Esophagus squamous epithelium (tissue), 5 donors: ENCODE results near the gene MYH7. TPM values are rescaled to one million over a fixed set of nuclear protein-coding genes. Genes with fewer than 3 reads are reported as not detected.
"Not testable (repeated sequence)": the region's sequence is repeated elsewhere in the genome, so short reads cannot be mapped to it uniquely, and the experiment has no call there.

Source experiments
- DNase-seq: peaks from one replicate; lab custom pipeline; 2025; lab: John Stamatoyannopoulos, UW
- H3K27ac ChIP-seq, 4 donors: fragments of 200-600 bp; sonication (generic); one replicate each; pipeline ENCODE4 v1.5.1; 2016 to 2019; ENCODE audit warnings: mild to moderate bottlenecking in 1 of 4
- H3K27me3 ChIP-seq, 4 donors: fragments of 200-600 bp; sonication (generic); 1 replicate in 3 of 4; 2 replicates in 1 of 4; pipeline versions ENCODE4 v1.5.1 to v1.6.0; 2017 to 2021; ENCODE audit warnings: antibody characterized with exemption in 1 of 4
- H3K36me3 ChIP-seq, 3 donors: fragments of 200-600 bp; sonication (generic); one replicate each; pipeline ENCODE4 v1.5.1; 2016 to 2019
- H3K4me1 ChIP-seq, 3 donors: fragments of 200-600 bp; sonication (generic); one replicate each; pipeline ENCODE4 v1.5.1; 2017 to 2019
- H3K4me3 ChIP-seq, 4 donors: fragments of 200-600 bp; sonication (generic); 1 replicate in 3 of 4; 2 replicates in 1 of 4; pipeline ENCODE4 v1.5.1; 2016 to 2019; ENCODE audit warnings: mild to moderate bottlenecking in 2 of 4, moderate library complexity in 1 of 4
- H3K9me3 ChIP-seq, 3 donors: fragments of 200-600 bp; sonication (generic); one replicate each; pipeline ENCODE4 v1.5.1; 2016 to 2019
- POLR2A ChIP-seq, 4 donors: fragments of 450-650 bp; IDR thresholded peaks; one replicate each; pipeline ENCODE4 v1.6.1; 2017; ENCODE audit warnings: antibody characterized with exemption in 4 of 4, mild to moderate bottlenecking in 4 of 4, moderate library complexity in 3 of 4
- WGBS, 2 donors: methylation state at CpG; one replicate each; pipeline ENCODE4 v1.1.5; 2018; 5-methylcytosine and 5-hydroxymethylcytosine counted together
- intact Hi-C: fragments of 100-400 bp; cut with DNase I; formaldehyde crosslinking; loops from one replicate; pipeline ENCODE4 v1.15.0; 2022
- total RNA-seq, 4 donors: library from RNA; depleted of rRNA; stranded (reverse); fragments of >200 nt; gene quantifications; one replicate each; pipeline ENCODE4 v1.1.0, GENCODE V29; 2016
- TF ChIP-seq, protein P1 (sequence below), 6 experiments: fragments of 450-650 bp in 4 of 6; fragments of 200-600 bp in 2 of 6; sonication (generic) in 2 of 6; IDR thresholded peaks; one replicate each; pipeline ENCODE4 v1.5.1; 2016 to 2019; ENCODE audit warnings: antibody characterized with exemption in 6 of 6, mild to moderate bottlenecking in 4 of 6, moderate library complexity in 4 of 6
- donor health status: DM: yes; HTN: yes; CAD: no.

Gene MYH7
- total RNA-seq, 4 donors from 2014 or later: not detected

DNA sequence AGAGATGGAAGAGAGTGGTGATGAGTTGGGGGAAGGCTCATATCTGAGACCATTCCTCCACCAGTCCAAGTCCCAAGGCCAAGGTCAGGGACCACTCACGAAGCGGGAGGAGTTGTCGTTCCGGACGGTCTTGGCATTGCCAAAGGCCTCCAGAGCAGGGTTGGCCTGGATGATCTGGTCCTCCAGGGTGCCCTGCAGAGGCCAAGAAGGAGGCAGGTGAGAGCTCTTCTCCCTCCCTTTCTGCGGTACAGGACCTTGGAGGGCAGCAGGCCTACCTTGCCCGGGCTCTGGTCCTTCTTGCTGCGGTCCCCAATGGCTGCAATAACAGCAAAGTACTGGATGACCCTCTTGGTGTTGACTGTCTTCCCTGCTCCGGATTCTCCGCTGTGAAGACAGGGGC, 4.0 kb downstream of the MYH7 start:
- Histone ChIP-seq H3K27me3 (no peaks in the 10 kb centered on the region), H3K36me3 (no peaks in the 10 kb centered on the region), H3K4me3 (no peak overlapping the region), H3K27ac (no peak overlapping the region), H3K9me3 (no peaks in the 10 kb centered on the region), H3K4me1 (no peaks in the 10 kb centered on the region)
- no peak for DNase-seq
- 60 to 86% methylated on average over 1 to 6 of the region's 10 CpGs for WGBS, 2 donors
- TF ChIP-seq, protein P1, sequence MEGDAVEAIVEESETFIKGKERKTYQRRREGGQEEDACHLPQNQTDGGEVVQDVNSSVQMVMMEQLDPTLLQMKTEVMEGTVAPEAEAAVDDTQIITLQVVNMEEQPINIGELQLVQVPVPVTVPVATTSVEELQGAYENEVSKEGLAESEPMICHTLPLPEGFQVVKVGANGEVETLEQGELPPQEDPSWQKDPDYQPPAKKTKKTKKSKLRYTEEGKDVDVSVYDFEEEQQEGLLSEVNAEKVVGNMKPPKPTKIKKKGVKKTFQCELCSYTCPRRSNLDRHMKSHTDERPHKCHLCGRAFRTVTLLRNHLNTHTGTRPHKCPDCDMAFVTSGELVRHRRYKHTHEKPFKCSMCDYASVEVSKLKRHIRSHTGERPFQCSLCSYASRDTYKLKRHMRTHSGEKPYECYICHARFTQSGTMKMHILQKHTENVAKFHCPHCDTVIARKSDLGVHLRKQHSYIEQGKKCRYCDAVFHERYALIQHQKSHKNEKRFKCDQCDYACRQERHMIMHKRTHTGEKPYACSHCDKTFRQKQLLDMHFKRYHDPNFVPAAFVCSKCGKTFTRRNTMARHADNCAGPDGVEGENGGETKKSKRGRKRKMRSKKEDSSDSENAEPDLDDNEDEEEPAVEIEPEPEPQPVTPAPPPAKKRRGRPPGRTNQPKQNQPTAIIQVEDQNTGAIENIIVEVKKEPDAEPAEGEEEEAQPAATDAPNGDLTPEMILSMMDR (IDR thresholded peaks at IDR 0.05): no peak
- TF ChIP-seq POLR2A (IDR thresholded peaks at IDR 0.05): no peak
- intact Hi-C loops: no loop called here

DNA sequence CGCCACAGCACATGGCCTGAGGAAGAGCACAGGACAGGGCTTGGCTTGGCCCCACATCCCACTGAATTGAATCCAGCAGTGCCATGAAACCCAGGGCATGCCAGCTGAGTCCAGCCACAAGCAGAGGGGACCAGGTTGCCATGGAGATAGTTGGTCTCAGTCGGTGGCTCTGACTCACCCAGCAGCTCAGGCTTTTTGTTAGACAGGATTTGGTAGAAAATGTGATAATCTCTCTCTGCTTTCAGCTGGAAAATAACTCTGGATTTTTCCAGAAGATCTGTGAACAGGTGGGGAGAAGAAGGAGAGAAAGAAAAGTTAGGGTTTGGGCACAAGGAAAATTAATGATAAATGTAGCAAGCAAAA, 4.8 kb downstream of the MYH7 start:
- H3K36me3 ChIP-seq: no peaks in the 10 kb centered on the region
- TF ChIP-seq POLR2A (IDR thresholded peaks at IDR 0.05): no peak
- TF ChIP-seq, protein P1 (IDR thresholded peaks at IDR 0.05): no peak
- no peak overlapping the region for H3K4me3 ChIP-seq
- no peak overlapping the region for H3K27ac ChIP-seq
- 0 to 54% methylated on average over 1 to 2 of the region's 2 CpGs for WGBS, 2 donors
- no peaks in the 10 kb centered on the region for H3K27me3 ChIP-seq
- DNase-seq: no peak
- no peaks in the 10 kb centered on the region for H3K9me3 ChIP-seq
- intact Hi-C loops: no loop called here
- no peaks in the 10 kb centered on the region for H3K4me1 ChIP-seq

DNA sequence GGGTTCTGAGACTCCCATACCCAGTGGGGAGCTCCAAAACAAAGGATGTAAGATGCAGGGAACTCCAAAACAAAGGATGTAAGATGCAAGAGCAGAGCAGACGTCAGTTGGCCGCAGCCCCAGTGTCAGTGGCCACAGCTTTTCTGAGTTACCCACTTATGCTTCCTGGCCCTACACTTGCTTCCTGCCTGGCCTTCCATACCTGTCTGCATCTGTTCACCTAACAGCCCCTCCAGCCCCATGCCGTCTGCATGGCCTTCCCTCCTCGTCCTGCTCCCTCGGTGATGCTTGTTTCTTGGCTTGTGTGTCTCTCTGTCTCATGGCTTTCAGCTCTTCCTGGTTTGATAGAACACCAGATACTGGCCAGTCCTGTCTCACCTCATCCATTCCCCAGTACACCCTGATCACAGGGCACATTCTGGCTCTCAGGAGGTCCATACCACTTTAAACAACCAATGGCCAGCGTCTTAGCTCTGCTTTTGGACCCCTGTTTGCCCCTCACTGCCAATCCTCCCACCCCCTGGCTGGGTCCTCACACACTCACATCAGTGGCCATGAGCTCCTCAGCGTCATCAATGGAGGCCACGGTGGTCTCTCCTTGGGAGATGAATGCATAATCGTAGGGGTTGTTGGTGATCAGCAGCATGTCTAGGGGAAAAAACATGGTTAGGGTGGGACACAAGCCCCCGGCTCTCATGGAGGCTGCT, 5.3 kb downstream of the MYH7 start:
- TF ChIP-seq POLR2A (IDR thresholded peaks at IDR 0.05): no peak
- TF ChIP-seq, protein P1 (IDR thresholded peaks at IDR 0.05): no peak
- 73 to 74% methylated on average over 5 to 10 of the region's 10 CpGs for WGBS, 2 donors
- Histone ChIP-seq H3K27ac (no peak overlapping the region), H3K4me3 (no peak overlapping the region), H3K27me3 (no peaks in the 10 kb centered on the region), H3K36me3 (no peaks in the 10 kb centered on the region), H3K4me1 (no peaks in the 10 kb centered on the region), H3K9me3 (no peaks in the 10 kb centered on the region)
- intact Hi-C loops: no loop called here
- DNase-seq: no peak

DNA sequence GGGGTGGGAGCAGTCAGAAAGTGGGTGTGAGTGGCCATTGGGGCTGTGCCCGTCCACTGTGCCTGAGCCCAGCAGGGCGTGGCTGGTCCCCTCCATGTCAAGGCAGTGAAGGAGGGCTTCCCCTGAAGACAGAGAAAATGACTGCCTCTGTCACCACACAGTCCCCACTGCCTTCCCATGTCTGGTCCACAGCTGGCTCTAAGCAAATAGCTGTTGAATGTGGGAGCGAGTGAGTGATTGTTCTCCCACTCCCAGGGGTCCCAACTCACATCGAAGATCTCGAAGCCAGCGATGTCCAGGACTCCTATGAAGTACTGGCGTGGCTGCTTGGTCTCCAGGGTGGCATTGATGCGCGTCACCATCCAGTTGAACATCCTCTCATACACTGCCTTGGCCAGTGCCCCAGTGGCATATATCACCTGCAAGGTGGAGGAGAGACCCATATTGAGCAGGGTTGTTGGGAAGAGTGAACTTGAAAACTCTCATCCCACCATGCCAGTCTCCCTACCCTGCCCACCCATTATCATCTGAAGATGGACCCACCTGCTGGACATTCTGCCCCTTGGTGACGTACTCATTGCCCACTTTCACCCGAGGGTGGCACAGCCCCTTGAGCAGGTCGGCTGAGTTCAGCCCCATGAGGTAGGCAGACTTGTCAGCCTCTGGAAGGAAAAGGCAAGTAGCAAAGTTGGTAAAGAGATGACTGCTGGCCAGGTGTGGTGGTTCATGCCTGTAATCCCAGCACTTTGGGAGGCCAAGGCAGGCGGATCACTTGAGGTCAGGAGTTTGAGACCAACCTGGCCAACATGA, 6.6 kb downstream of the MYH7 start:
- no peaks in the 10 kb centered on the region for H3K27me3 ChIP-seq
- WGBS, 2 donors: 74 to 80% methylated on average over 3 to 4 of the region's 13 CpGs
- no peak for DNase-seq

DNA sequence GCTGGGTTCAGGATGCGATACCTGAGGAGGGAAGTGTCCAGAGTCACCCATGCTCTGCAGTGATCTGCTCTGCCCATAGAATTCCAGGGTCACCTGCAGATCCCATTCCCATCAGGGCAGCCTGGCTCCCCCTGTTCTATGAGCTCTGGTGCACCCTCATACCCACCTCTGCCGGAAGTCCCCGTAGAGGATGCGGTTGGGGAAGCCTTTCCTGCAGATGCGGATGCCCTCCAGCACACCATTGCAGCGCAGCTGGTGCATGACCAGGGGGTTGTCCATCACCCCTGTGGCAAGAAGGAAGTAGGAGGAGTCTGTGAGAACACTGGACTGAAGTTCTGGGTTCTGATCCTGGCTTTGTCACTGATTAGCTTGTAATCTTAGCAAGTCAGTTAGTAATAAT, 9.7 kb downstream of the MYH7 start:
- DNase-seq, intact Hi-C loops: not testable (repeated sequence)

More for the DNA sequence above, 6.6 kb downstream of the MYH7 start:
- Histone ChIP-seq H3K36me3 (no peaks in the 10 kb centered on the region), H3K27ac (no peak overlapping the region), H3K9me3 (no peaks in the 10 kb centered on the region), H3K4me3 (no peak overlapping the region), H3K4me1 (no peaks in the 10 kb centered on the region)
- TF ChIP-seq POLR2A (IDR thresholded peaks at IDR 0.05): no peak
- TF ChIP-seq, protein P1 (IDR thresholded peaks at IDR 0.05): no peak
- intact Hi-C loops: no loop called here

More for the DNA sequence above, 9.7 kb downstream of the MYH7 start:
- H3K27me3 ChIP-seq, H3K36me3 ChIP-seq, H3K4me1 ChIP-seq, H3K27ac ChIP-seq, H3K9me3 ChIP-seq, H3K4me3 ChIP-seq: not testable (repeated sequence)
- WGBS, 2 donors: 74 to 92% methylated on average over 3 to 6 of the region's 6 CpGs
